HG03575 (cell line): Measurements from ENCODE around the gene HECW1.

Experiments used
- ATAC-seq: cut with Tn5 transposase; IDR thresholded peaks from one replicate; pipeline ENCODE4 v1.9.1; 2021; ENCODE audit not compliant: unreplicated experiment, insufficient number of reproducible peaks, low FRiP score; ENCODE audit errors: extremely low read depth

The HECW1 gene

DNA sequence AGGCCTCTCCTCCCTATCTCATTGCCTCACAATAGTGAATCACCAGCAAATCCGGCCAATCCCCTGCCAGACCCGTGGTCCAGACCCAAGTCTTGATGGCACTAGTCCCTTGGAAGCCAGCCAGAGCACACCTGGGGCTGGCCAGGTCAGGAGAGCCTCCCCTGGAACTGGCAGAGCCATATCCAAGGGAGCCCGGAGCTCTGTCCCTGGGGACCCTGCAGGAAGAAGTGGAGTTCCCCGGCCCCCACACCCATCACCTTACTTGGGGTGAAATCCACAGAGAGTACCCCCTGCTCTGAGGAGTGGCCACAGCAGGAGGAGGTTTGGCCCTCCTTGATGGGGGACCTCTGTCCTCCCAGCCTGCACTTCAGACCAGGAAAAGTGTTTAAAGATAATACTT, 122.5 kb downstream of the HECW1 start:
- no peak for ATAC-seq

DNA sequence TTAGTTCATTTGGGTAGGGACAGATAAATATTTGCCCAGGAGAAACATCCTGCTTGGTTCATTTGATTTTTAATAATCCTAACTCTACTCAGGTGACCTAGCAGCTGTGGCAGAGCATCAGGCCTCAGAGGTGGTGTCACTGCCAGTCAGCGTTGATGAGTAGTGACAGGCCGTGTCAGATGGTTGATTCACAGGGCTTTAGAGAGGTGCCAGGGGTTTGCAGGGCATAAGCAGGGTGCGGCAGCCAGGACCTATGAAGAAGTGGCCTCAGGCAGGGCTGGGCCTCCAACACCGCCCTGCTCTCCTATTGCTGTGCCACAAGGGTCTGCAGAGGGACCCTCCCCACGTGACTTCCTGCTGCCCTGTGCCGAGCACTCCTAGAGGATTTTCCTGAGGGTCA, 128.1 kb downstream of the HECW1 start:
- ATAC-seq = no peak

DNA sequence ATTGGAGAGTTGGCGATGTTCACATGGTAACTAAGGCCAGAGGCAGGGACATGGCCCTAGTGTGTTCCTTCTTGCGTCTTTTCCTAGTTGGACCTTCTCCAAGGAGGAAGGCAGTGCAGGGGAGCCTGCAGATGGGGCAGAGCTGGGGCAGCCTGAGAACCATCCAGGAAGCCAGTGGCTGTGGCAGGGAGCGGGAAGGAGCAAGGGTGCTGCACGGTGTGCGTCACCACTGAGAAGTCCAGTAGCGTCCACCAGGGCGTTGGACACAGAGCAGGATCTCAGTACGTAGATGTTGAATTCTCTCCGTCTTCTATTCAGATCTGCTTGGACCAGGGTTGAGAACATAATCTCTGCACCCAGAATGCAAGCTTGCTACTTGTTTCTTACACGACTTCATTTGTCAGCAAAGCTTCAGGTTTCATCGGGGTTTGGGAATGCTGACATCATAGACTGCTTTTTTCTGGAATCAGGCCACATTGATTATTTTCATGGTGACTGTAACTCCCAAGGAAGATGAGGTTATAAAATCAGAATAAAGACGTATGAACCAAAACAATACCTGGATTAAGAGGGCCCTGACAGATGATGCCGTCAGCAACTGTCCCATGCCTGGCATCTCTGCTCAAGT, 130.3 kb downstream of the HECW1 start:
- no peak for ATAC-seq

DNA sequence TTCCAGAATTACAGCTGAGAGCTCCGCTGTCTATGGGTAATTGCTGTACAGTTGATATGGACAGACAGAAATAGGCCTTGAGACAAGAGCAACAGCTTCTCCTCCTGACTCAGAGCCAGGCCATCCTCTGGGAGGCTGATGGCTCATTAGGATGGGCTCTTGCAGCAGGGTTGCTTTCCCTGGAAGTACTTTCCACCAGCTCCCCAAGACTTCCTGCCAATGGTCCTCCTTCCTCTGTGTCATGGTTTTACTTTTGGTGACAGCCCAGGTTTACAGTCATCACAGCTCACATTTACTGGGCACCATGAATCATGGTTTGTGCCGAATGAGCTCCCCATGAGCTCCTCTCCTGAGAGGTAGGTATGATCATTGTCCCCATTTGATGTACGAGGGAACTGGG, 131.8 kb downstream of the HECW1 start:
- ATAC-seq = no peak

DNA sequence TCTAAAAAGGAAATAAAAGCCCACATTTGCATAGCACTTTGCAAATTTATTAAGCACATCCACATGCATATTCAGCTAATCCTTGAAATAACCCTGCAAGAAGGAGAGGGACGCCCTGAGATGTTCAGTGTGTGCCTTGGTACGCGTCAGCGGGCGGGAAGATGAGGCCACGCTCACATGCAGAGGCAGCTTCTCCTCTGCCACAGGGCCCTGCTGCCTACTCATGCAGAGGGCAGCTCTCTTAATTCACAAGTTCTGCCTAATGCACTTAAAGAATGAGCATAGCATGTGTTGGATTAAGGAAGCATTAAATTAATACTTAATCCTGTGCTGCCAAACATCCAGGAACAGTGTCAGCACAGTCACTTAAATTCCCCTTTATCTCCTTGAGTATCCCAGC, 132.3 kb downstream of the HECW1 start:
- no peak for ATAC-seq

DNA sequence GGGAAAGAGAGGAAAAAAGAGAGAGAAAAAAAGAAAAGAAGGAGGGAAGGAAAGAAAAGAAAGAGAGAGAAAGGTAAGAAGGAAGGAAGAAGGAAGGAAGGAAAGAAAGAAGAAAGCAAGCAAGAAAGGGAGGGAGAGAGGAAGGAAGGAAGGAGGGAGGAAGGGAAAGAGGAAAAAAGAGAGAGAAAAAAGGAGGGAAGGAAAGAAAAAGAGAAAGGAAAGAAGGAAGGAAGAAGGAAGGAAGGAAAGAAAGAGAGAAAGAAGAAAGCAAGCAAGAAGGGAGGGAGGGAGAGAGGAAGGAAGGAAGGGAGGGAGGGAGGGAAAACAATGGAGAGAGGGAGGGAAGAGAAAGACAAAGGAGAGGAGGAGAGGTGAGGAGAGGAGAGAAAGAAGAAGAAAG, 135.3 kb downstream of the HECW1 start:
- no peak for ATAC-seq

DNA sequence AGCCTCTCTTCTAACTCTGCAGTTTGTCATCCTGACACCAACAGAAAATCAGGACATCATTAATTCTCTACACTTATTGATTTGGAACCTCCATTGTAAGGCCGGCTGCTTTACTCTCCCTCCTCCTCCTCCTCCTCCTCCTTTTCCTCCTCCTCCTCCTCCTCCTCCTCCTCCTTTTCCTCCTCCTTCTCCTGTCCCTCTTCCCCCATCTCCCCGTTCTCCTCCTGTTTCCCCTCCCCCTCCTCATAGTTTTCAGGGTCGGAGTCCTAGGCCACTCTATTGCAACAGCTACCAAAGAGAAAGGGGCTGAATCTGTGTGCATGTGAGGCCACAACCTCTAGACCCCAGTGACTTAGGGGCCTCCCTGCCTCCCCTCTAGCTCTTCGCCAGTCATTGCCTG, 136.1 kb downstream of the HECW1 start:
- ATAC-seq = no peak

DNA sequence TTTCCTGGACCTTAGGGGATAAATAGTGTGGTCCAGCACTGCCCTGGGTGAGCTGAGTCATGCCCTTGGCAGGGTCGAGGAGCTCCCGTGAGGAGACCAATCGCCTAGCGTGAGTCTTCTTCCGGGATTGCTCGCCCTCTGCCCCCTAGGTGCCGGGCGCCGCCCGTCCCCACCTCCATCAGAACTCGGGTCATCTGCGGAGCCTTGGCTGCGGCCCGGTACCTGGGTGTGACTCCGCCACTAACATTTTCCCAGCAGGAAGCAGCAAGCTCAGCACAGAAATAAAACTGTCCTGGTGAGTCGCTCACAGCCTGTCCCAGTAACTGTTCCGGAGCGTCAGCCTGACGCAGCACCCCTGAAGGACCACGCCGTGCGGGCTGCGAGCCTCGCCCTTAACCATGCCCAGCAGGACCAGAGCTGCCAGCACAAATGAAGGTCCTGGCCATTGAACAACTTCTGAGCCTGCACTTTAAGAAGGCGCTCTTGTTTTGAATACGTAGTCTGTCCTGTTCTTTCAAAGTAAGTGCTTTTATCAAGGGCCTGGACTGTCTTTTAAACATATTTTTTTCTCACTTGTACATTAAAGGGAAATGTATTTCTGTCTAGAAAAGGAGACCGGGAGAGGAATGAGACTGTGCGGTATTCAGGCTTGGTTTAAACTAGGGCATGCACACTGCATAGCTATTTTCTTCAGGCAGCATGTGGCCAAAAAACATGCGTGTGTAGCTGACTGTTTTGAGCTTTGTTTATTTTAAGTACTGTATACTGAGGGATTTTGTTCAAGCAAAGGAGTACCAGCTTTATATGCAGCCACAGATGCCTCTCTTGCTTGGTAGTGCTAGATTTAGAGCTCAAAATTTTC, 136.7 kb downstream of the HECW1 start:
- no peak for ATAC-seq

DNA sequence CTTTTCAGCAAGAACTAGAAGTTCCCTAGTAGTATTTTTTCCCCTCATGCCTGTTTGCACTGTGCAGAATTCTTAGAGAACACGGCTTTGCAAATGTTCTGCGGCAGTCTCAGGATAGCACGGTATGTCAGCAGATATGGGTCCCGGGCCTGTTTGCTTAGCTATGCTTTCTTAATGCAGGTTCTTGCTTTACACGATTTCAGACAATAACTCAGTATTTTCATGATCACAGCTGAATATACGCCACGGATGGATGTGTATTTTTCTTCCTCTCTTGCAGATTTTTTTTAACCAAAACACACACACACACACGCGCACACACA, 137.3 kb downstream of the HECW1 start:
- ATAC-seq = no peak

DNA sequence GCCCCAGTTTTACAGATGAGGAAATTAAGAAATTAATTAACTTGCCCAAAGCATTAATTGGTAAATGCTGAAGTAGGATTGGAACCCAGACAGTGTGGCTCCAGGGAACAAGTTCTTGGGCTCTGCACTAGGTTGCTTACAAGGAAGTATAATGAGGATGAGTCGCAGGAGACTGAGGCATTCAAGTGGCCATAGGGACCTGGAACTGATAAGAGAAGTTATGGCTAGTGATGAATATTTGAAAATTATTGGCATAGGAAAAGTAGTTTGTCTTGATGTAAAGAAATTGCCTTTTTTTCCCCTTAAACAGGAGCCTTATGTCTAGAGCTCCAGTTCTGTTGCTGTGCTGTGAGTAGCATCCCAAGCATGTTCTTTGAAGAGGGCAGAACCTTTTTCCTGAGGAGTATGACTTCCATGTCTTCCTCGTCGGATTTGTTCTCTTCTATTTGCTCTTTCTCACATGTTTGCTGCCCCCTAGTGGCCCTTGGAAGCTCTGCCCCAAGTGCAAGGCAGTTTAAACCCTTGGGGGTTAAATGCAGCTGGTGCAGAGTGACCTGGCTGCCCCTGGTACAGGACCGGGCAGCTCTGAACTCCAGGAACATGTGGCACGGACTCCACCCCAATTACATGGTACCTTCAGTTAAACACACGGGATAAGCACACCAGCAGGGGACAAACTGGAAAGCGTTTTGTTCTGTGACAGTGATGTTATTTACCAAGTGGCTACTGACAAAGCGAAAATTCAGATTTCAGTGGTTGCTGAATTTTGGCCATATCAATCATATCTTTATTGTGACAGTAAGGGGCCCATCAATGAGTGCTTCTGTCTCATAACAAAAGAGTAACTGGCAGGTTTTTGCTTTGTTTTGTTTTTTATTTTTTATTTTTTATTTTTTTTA, 148.8 kb downstream of the HECW1 start:
- ATAC-seq = no peak

GRCh38 chr7:43265139-43265538, 152.7 kb downstream of the HECW1 start:
- no peak for ATAC-seq

DNA sequence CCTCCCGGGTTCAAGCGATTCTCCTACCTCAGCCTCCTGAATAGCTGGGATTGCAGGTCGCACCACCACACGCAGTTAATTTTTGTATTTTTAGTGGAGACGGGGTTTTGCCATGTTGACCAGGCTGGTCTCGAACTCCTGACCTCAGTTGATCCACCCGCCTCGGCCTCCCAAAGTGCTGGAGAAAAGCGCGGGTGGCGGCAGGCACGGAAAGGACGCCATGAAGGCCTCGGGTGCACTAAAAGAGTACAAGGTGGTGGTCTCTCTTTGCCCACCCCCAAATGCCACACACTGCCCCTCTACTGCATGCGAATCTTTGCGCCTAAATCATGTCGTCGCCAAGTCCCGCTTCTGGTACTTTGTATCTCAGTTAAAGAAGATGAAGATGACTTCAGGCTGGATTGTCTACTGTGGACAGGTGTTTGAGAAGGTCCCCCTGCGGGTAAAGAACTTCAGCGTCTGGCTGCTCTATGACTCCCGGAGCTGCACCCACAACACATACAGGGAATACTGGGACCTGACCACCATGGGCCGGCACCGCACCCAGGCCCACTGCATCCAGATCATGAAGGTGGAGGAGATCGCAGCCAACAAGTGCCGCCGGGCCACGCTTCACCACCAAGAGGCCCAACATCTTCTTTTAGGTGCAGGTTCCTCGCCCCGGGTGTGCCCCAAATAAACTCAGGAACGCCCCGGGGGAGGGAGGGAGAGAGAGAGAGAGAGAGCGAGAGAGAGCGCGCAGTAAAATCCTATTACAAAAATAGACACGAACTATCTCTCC, 161.7 kb downstream of the HECW1 start:
- ATAC-seq = no peak

GRCh38 chr7:43274752-43275151, 162.3 kb downstream of the HECW1 start:
- no peak for ATAC-seq

DNA sequence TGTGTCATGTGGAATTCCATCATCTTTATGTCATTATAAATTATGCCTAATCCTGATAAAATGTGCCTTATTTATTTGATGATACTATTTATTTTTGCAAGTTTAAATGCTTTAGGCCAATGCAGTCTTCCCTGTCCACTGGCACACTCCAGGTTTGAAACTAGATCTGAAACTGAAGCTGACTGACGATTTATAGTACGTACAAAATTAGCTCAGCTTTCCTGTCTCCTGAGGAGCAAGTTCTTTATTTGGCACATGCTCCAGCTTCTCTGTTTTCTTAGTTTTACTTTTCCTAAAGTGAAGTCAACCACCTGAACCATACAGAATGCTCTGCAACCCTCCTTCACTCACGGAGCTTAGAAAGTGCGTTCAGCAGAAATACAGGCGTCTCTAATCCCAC, 164.1 kb downstream of the HECW1 start:
- ATAC-seq = no peak

DNA sequence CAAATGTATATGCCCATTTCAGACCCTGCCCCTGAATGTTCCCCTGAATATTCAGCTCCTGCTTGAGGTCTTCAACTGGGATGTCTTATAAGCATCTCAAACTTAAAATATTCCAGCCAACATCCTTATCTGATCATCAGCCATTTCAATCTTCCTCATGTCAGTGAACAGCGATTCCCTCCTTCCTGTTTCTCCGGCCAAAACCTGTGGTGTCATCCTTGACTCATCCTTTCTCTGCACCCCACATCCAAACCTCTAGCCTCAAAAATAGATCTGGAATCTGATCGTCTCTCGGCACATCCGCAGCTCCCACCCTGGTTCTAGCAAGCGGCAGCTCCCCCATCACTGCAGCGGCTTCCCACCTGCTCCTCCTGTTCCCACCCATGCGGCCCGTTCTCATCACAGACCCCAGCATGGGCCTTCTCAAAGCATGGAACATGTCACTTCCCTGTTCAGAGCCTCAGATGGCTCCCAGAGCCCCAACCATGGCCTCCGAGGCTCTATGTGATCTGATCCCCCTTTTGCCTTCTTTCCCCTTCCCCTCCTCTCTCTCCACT, 165.7 kb downstream of the HECW1 start:
- no peak for ATAC-seq

DNA sequence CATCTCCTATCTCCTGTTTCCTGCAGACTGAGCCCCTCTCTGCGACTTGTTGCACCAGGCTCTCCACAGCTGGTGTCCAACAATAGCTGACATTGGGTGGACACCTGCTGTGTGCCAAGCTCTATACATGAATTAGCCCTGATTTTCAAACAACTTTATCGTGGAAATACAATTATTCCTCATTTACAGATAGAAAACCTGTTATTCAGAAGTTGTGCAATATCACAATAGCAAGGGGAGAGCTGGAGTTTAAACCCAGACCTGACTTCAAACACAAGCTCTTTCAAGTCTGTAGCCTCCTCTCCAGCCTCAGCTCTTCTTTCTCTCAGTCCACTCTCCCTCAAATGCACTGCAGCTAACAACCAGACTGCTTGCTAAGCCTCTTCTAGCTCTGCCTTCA, 168.8 kb downstream of the HECW1 start:
- ATAC-seq = no peak

GRCh38 chr7:43283706-43284105, 171.3 kb downstream of the HECW1 start:
- ATAC-seq = no peak

DNA sequence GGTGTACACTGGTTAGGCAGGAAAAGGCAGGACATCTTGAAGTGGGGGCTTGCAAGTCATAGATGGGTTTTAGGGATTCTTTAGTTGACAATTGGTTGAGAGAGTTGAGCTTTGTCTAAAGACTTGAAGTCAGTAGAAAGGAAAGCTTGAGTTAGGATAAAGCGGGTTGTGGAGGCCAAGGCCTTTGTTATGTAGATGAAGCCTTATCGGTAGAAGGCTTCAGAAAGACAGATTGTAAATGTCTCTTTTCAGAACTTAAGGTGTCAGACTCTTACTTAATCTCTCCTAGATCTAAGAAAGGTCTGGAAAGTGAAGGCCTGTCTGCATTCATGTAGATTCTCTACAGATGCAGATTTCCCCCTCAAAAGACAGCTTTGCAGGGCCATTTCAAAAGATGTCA, 177.4 kb downstream of the HECW1 start:
- ATAC-seq = no peak

DNA sequence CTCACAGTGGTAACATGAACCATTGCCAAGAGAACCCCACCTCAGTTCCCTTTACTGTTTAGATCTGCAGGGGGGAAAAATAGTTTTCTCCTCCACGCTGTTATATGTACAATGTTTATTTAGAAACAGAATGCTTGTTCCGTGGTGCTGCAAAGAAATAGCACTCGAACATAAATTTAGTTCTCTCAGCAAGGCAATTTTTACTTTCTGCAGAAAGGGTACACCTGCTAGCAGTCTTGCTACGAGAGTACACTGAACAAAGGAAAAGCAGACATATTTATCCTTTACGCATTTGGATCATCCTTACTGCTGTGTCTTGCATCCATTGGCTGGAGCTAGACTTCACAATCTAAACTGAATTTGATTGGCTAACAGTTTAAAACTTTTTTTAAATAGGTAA, 178.5 kb downstream of the HECW1 start:
- no peak for ATAC-seq
